ENCODE measurements around the gene ETV3.
"Not testable (repeated sequence)": the region's sequence is repeated elsewhere in the genome, so short reads cannot be mapped to it uniquely, and the experiment has no call there.

ETV3 gene

GRCh38 chr1:157138220-157139051 is at the start of gene ETV3:
Gene ETV3 (minus strand): TSS chr1:157138395. CDS start chr1:157136352, 2,043 bp downstream.
- peak; percentile 78 for TF ChIP-seq POLR2A (IDR thresholded peaks at IDR 0.05; ENCODE audit: low read depth, low read length)
- FAIRE-seq (no peak), DNase-seq (ENCODE audit: insufficient read length, low spot score) (peak; percentile 90)

GRCh38 chr1:157186281-157186992 is 48.2 kb upstream of the ETV3 start:
- FAIRE-seq (no peak), DNase-seq (ENCODE audit: insufficient read length, low spot score) (no peak)
- no peak for TF ChIP-seq POLR2A (IDR thresholded peaks at IDR 0.05; ENCODE audit: low read depth, low read length)

DNA sequence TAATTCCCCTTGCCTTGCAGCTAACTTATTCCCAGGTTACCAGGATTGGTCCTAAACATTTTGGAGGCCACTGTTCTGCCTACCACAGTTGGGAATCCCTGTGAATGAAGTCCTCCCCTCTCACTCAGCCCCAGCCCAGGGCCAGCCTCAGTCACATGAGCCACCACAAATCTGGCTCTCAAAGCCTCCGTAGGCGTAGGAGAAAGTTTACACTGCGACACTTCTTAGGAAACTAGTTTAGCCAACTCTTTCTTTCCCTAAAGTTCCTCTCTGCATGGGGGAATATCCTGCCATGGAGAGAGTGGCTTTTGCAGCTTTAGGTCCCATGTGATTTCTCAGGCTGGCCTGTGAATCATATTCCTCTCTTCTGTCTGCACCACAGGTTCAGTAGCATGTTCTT is 45.7 kb upstream of the ETV3 start:
- no peak for FAIRE-seq

DNA sequence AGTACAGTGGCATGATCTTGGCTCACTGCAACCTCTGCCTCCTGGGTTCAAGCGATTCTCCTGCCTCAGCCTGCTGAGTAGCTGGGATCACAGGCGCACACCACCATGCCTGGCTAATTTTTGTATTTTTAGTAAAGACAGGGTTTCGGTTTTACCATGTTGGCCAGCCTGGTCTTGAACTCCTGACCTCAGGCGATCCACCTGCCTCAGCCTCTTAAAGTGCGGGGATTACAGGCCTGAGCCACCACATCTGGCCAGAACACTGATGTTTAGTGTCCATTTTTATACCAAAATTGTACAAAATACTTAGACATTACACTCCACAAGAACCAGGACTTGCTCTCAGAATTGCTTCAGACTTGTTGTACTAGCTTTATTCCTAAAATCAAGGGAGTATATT is 44.2 kb upstream of the ETV3 start:
- not testable (repeated sequence) for DNase-seq (ENCODE audit: insufficient read length, low spot score); FAIRE-seq

More for the DNA sequence above, 45.7 kb upstream of the ETV3 start:
- DNase-seq (ENCODE audit: insufficient read length, low spot score), result no peak
- TF ChIP-seq POLR2A (IDR thresholded peaks at IDR 0.05; ENCODE audit: low read depth, low read length), result no peak

- no peak for FAIRE-seq
- DNase-seq (ENCODE audit: insufficient read length, low spot score), result no peak
- no peak for TF ChIP-seq POLR2A (IDR thresholded peaks at IDR 0.05; ENCODE audit: low read depth, low read length)
Observed at GRCh38 chr1:157181790-157182189, 43.6 kb upstream of the ETV3 start.

- no peak for DNase-seq (ENCODE audit: insufficient read length, low spot score)
- TF ChIP-seq POLR2A (IDR thresholded peaks at IDR 0.05; ENCODE audit: low read depth, low read length), result no peak
- no peak for FAIRE-seq
Observed at GRCh38 chr1:157181258-157181657, 43.1 kb upstream of the ETV3 start.

DNA sequence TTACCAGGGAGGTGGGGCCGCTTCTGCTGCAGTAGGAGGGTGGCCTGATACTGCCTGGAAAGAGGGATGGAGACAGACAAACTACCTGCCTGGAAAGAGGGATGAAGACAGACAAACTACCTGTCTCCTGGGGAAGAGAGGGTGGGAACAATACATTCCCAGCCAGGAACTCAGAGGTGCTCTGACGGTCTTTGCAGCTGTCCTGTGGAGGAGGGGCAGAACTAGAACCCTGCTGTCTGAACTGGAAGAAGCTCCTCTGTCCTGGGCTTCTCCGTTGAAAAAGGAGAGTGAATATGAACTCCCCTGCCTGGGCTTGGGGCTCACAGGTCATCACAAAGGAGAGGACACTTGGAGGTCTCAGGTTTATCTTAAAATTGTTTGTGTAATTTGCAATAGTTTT is 40.3 kb upstream of the ETV3 start:
- TF ChIP-seq POLR2A (IDR thresholded peaks at IDR 0.05; ENCODE audit: low read depth, low read length), result no peak
- no peak for DNase-seq (ENCODE audit: insufficient read length, low spot score)
- FAIRE-seq, result no peak

GRCh38 chr1:157177733-157178394 is 39.7 kb upstream of the ETV3 start:
- no peak for FAIRE-seq
- no peak for TF ChIP-seq POLR2A (IDR thresholded peaks at IDR 0.05; ENCODE audit: low read depth, low read length)
- no peak for DNase-seq (ENCODE audit: insufficient read length, low spot score)

DNA sequence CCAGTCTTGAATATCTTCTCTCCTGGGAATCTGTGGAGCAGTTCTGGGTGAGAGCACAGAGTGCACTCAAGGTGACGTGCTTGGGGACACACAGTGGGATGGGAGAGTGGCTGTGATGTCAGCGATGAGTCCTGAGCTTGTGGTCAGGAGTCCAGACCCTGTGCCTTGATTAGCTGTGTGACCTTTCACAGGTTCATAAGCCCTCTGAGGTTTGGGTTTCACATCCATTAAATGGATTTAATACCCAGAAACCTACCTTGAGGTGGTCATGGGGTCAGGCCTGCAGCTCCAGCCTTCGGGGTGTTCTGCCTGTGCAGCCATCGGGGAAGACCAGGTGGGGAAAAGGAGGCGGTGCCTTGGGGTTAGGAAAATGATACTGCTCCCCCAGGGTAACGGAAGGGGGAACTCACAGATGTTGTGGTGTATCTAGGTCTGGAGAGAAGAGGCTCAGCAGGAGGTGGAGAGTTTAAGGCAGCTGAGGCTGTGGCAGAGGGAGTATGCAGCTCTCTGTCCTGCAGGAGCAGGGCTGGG is 38.5 kb upstream of the ETV3 start:
- TF ChIP-seq POLR2A (IDR thresholded peaks at IDR 0.05; ENCODE audit: low read depth, low read length), result no peak
- no peak for DNase-seq (ENCODE audit: insufficient read length, low spot score)
- no peak for FAIRE-seq

- no peak for FAIRE-seq
- TF ChIP-seq POLR2A (IDR thresholded peaks at IDR 0.05; ENCODE audit: low read depth, low read length), result no peak
- no peak for DNase-seq (ENCODE audit: insufficient read length, low spot score)
Observed at GRCh38 chr1:157176016-157176415, 37.8 kb upstream of the ETV3 start.

GRCh38 chr1:157173900-157174410 is 35.8 kb upstream of the ETV3 start:
- FAIRE-seq (no peak), DNase-seq (ENCODE audit: insufficient read length, low spot score) (no peak)
- TF ChIP-seq POLR2A (IDR thresholded peaks at IDR 0.05; ENCODE audit: low read depth, low read length), result no peak

- not testable (repeated sequence) for FAIRE-seq; DNase-seq (ENCODE audit: insufficient read length, low spot score)
Observed at GRCh38 chr1:157173241-157173640, 35.0 kb upstream of the ETV3 start.

DNA sequence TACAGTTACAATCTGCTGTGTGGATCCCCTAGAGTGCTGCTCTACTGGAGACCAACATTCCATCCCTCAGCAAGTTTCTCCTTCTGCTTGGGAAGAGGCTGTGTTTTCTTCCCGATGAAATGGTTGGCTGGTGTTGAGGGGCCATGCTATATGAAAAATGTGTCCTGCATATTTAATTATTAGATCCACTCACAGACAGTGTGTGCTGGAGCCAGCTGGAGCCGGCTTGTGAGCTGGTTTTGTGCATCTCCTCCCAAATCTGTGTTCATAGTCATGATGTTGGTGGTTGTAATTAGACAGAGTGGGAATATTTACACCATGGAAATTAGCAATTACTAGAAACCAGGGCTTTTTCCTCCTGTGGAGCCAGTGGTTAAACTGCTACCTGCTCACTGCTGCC is 34.4 kb upstream of the ETV3 start:
- not testable (repeated sequence) for DNase-seq (ENCODE audit: insufficient read length, low spot score); FAIRE-seq

DNA sequence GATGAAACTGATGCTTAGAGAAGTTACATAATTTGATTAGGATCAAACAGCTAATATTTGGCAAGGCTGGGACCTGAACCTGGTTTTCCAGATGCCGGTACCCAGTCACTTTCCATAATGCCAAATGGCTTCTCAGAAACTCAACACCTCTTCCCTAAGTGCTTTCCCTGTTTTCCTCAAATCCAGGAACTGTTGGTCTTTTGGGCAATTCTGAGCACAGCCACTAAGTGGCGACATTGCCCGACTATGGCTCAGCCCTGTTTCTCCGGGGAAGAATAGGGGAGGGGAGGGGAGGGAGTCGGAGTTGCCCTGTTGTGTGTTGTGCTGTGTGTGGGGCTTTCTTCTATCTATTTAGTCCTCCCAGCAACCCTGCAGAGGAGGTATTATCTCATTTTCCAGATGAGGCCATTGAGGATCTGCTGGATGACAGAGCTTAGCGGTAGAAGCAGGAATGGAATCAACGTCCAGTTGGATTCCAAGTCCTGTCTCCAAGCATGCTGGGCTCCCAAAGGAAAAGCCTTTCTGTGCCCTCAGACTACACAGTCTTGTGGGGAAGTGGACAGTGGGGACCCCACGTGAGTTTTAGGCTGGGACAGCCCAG is 33.8 kb upstream of the ETV3 start:
- DNase-seq (ENCODE audit: insufficient read length, low spot score); FAIRE-seq: not testable (repeated sequence)

All from H54 (cell line).